GM18858 (cell line): ENCODE data around the gene IGSF8.
"Not testable (repeated sequence)": the region's sequence is repeated elsewhere in the genome, so short reads cannot be mapped to it uniquely, and the experiment has no call there.

Experiments used
- ATAC-seq: cut with Tn5 transposase; IDR thresholded peaks from one replicate; pipeline ENCODE4 v1.9.1; 2021; ENCODE audit not compliant: unreplicated experiment

The IGSF8 gene

DNA sequence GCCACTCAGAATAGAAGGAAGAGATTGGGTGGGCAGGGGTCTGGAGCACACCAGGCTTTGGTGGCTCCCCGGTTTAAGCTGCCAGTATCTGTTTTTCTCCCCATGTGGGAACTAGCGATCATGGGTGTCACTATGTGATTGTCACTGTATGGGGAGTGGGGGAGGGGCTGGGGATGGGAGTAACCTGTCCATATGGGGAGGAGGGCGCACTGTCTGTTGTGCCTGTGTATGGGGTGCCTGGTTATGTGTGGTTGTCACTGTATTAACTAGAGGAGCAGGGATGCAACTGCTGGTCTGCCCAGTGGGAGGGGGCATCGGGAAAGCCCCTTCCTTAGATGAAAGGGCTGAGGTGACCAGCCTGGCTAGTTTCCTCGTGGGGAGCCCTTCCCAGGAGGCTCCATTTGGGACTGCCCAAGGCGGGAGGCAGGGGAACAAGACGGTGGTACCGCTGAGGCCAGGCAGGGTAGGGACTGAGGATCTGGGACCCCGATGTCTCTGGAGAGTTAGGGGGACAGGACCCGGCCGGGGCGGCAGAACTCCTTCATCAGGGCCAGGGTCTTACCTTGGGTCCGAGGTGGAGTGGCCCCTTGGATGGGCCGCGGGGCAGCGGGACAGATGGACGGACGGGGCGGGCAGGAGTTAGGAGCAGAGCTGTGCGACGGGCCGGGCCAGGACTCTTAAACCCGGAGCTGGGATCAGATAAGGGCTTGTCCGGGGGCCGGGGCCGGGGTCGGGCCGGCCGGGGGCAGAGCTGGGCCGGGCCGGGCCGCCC is 28.8 kb downstream of the IGSF8 start, which contains the start of gene KCNJ10:
Gene KCNJ10, minus strand, starts transcription at position 701 of the 772 bp plus-strand sequence. CDS start 27,628 bp downstream, outside the sequence.
- no peak for ATAC-seq

DNA sequence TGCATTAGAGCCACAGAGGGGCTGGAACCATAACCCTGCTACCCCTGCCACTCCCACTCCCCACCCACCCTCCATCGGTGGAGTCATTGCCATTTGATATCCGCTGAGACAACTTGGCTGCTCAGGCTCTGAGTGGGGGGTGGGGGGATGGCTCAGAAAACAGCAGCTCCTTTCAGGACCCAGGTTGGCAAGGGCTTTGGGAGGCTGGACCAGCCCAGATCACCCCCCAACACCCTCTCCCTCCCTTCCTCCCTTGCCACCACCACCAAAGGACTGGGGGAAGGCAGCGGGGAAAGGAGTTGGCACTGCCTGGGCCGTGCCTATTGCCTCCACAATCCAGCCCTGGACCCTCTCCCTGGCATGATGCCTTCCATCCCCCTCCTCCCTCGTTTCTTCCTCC is 30.2 kb downstream of the IGSF8 start:
- ATAC-seq = no peak

- ATAC-seq = no peak
These were observed 31.3 kb downstream of the IGSF8 start for GRCh38 chr1:160066829-160067745.

- ATAC-seq = no peak
These were observed 33.7 kb downstream of the IGSF8 start for GRCh38 chr1:160064746-160065145.

GRCh38 chr1:160064164-160064563 is 34.3 kb downstream of the IGSF8 start:
- ATAC-seq = no peak

DNA sequence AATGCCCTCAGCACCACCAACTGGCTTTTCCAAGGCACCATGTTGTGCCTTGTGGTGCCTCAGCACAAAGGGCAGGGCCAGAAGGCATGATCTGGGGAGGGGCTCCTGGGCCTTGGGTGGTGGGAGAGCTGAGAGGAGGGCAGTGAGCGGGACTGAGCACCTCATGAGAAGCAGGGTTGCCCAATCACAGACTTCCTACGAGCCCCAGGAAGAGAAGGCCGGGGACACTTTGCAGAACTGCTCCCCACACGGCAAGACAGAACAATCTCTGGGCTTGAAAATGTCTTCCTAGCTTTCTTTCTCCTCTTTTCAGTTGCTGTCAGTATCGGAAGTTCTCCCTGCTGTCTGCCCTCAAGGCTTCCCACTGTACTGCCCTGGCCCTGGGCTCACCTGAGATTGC is 35.2 kb downstream of the IGSF8 start:
- no peak for ATAC-seq

DNA sequence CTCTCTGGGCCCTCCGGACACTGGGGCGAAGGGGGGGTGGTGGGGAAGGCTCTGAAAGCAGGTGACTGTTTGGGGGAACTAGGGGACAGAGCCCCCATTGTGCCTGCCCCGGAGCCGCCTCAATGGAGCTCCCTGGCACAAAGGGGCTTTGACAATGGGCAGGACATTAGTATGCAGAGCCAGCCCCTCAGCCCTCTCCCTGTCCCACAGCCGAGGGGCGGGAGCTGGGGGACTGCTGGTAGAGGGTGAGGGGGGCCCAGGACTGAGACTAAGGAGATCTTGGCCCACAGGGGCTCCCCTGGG is 36.2 kb downstream of the IGSF8 start:
- no peak for ATAC-seq

DNA sequence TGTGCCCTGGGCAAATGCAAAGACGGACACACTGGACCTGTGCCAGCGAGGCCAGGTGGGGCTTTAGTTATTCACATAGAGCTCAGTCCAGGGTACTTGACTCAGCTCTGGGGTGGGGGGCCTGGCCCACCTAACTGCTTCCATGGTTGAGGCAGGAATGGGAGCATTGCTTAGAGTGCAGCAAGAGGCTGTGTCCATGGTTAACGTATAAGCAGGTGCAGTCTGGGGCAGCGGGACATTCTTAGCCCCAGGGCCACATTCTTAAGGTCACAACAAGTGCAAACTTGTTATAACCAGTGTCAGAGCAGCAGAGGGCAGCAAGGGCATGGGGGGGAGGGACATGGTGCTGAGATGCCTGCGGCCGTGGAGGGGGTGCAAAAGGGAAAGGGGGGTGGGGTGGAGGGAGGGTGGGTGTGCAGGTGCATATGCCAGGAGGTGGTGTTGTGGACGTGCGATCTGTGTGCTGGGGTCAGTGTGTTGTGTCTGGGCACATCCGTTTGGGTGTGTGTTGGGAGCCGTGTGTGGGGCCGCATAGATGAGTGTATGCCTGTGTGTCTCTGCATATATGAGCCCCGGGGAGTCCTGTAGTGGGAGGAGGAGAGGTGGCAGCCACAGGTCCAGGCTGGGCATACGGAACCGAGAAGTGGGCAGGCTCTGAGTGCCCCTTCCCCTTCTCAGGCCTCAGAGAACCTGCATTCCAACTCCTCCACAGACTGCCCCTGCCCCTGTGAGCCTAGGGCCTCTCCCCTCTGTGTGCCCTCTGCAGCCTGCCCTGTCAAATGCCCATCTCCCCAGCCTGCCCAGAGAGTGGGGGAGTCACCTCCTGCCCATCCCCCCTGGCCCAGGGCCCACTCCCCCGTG is 36.8 kb downstream of the IGSF8 start:
- no peak for ATAC-seq

DNA sequence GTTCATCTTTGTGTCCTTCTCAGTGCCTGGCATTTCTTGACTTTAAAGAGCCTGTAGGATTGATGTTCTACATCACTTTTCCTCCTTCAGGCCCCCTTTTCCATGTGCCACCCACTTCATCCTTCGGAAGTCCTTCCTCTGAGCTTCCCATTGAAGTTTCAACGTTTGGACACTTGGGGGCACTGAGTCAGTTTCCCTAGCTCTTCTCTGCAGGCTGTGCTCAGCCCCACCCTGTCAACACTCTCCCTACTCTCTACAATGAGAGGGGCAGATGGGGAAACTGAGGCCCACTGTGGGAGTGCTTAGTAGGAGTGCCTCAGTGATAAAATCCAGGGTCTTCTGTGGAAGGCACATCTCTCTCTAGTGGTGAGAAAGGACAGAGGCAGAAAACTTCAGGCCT is 40.3 kb downstream of the IGSF8 start:
- no peak for ATAC-seq

DNA sequence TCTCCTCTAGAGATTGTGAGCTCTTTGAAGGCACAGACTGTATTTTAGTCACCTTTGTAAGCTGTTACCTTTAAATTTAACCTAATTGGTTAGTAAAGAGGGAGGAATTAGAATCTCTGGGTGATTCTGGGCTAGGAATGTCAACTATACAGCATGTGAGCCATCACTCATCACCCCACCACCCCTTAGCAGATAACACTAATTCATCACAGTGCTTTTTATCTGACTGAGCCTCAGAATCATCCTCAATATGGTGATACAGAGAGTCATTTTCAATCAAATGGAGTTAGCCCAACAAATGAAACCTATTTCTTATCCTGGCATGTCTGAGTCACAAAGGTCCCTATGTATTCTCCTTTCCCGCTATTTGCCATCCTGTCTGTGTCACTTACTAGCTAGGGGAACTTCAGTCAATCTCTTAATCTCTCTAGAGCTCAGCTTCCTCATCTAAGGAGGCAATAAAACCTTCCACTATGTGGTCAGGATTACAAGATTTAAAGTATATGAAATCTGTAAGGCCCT is 41.7 kb downstream of the IGSF8 start:
- ATAC-seq = no peak

- no peak for ATAC-seq
These were observed 44.7 kb downstream of the IGSF8 start for GRCh38 chr1:160053548-160054365.

DNA sequence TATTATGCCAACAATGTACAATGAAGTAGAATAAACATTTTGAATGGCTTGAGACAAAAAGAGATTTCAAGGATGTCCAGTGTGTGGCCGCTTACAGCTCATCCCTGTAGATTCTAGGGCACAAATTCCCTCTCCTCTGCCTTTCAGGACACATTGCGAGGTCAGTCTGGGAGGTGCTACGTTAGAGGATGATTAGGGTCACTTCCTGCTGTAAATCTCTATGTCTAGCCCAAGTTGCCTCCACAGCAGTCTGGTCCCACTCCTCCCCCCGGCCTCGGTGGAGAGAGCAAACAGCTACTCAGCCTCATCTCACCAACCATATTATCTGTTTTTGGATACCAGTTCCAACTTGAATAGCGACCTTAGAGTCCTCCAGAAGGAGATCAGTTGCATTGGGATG is 45.5 kb downstream of the IGSF8 start:
- no peak for ATAC-seq

DNA sequence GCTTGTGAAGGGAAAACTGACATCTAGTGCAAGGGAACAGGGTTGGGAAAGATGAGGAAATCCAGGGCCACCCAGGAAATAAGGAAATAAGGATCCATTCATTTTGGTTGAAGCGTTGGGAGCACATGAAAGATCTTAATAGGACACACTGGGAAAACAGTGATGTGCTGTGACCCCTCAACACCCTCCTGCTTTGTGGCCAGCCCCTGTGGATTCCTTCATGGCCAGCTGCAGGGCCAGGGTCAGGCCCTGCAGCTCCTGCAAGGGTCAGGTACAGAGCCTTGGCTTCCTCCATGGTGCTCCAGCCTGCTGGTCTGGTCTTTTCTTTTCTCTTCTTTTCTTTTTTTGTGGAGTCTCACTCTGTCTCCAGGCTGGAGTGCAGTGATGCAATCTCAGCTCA is 47.8 kb downstream of the IGSF8 start:
- ATAC-seq = no peak

DNA sequence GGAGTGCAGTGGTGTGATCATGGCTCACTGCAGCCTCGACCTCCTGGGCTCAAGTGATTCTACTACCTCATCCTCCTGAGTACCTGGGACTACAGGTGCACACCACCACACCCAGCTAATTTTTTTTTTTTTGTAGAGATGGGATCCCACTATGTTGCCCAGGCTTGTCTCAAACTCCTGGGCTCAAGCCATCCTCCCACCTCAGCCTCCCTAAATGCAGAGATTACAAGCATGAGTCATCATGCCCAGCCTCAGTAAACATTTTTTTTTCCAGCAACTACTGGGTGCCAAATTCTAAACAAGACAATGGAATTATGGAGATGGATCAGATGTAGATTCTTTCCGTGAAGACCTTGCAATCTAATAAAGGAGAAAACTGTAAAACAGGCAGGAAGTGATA is 48.2 kb downstream of the IGSF8 start:
- ATAC-seq = not testable (repeated sequence)

GRCh38 chr1:160049101-160049500 is 49.3 kb downstream of the IGSF8 start:
- no peak for ATAC-seq

DNA sequence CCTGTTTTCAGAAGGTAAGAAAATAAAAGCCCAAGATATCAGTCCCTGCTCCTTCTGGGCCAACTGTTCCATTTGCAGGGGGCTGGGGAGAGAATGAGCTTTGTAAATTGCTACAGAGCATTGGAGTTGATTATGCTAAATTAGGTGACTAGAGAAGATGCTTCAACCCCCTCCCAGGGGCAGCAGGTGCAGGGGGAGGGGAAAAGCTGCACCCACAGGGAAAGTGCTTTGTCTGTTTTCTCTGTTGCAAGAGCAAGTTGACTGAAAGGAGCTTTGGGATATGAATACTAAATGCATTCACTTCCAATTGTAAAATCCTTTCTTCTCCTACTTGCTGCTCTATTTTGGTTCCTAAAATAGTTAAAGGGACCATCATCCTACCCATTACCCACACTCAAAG is 50.1 kb downstream of the IGSF8 start:
- no peak for ATAC-seq

DNA sequence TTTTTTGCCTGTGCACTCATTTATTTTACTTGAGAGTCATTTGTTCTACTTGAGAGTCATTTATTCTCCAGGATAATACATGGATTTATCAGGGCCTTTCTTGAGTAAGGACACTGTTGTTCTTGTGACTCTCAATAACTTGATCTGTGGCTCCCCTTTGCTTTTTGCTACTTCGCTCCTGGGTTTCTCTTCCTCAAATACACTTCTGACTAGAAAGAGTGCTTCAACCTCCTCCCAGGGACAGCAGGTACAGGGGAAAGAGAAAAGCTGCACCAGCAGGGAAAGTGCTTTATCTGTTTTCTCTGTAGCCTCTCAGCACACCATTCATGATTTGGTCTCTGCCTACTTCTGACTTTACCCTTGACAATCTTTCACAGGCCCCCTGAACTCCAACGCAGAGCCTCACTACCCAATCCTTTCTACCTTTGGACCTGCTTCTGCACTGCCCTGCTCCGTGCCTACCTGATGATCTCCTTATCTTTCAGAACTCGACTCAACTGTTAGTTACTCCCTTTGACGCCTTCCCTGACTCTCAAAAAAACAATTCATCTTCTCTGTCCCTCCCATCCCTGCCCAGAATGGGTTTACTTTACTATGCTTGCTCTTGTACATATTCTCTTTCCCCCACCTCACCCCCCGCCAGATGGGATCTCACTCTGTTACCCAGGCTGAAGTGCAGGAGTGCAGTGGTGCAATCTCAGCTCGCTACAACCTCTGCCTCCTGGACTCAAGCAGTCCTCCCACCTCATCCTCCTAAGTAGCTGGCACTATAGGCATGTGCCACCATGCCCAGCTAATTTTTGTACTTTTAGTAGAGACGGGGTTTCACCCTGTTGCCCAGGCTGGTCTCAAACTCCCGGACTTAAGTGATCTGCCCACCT is 51.1 kb downstream of the IGSF8 start:
- ATAC-seq = no peak

DNA sequence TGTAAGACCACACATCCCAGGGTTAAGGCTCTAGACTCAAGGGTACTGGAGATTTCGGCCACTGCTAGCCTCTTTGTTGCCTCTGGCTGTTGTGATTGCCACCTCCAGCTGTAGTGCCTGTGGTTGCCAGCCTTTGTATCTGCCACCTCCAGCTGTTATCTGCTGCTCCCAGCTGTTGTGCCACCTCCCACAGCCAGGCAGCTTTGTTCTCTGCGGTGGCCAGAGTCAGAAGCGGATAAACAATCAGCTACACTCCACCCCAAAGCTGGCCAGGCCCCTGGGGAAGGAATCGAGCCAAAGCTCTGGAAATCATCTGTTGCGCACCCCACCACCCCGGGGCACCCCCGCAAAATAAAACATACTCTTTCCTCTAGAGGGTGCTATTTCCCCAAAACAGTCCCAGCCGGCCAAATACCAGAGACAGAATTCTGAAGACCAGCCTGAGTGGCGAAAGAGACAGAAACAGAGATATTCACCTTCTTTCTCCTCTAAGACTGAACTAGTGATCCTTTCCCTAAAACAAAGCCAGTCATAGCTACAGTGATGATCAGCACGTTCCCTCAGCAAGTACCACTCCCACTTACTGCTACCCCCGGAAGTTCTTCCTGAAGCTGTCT is 51.8 kb downstream of the IGSF8 start:
- no peak for ATAC-seq

GRCh38 chr1:160045653-160046052 is 52.8 kb downstream of the IGSF8 start:
- ATAC-seq = no peak
